H9 (cell line): Measurements from ENCODE around the gene BET1L. TPM values are rescaled to one million over a fixed set of nuclear protein-coding genes. Genes with fewer than 3 reads are reported as not detected.
"Not testable (repeated sequence)": the region's sequence is repeated elsewhere in the genome, so short reads cannot be mapped to it uniquely, and the experiment has no call there.

ENCODE experiments used
- DNase-seq: peaks from one replicate; pipeline ENCODE4 v3.0.0-alpha.2; 2017
- H2AFZ ChIP-seq: one replicate; pipeline ENCODE4 v1.6.1; 2013; ENCODE audit warnings: mild to moderate bottlenecking, low read length, control low read depth, moderate library complexity
- H2AK5ac ChIP-seq: 2 replicates; pipeline ENCODE4 v1.6.1; 2013; ENCODE audit warnings: low read length, control low read depth, mixed read lengths; ENCODE audit not compliant: insufficient read length
- H2BK120ac ChIP-seq: one replicate; pipeline ENCODE4 v1.6.1; 2013; ENCODE audit warnings: low read depth, mild to moderate bottlenecking, low read length, control low read depth, inconsistent platforms; ENCODE audit not compliant: poor library complexity, severe bottlenecking
- H2BK12ac ChIP-seq: 2 replicates; pipeline ENCODE4 v1.6.1; 2013; ENCODE audit warnings: low read length, control low read depth, mixed read lengths, low read depth; ENCODE audit not compliant: insufficient read length
- H2BK15ac ChIP-seq: 2 replicates; pipeline ENCODE4 v1.6.1; 2013; ENCODE audit warnings: low read depth, low read length, control low read depth
- H2BK20ac ChIP-seq: one replicate; pipeline ENCODE4 v1.6.1; 2013; ENCODE audit warnings: low read depth, mild to moderate bottlenecking, low read length, control low read depth, inconsistent platforms; ENCODE audit not compliant: poor library complexity, severe bottlenecking
- H2BK5ac ChIP-seq: 2 replicates; pipeline ENCODE4 v1.6.1; 2013; ENCODE audit warnings: low read length, control low read depth, mixed read lengths; ENCODE audit not compliant: insufficient read length
- H3K14ac ChIP-seq: 2 replicates; pipeline ENCODE4 v1.6.1; 2013; ENCODE audit warnings: low read length, control low read depth; ENCODE audit not compliant: insufficient read depth
- H3K18ac ChIP-seq: 2 replicates; pipeline ENCODE4 v1.6.1; 2013; ENCODE audit warnings: low read depth, mild to moderate bottlenecking, mixed read lengths, low read length, control low read depth; ENCODE audit not compliant: insufficient read length
- H3K23ac ChIP-seq: 2 replicates; pipeline ENCODE4 v1.6.1; 2013; ENCODE audit warnings: low read length, control low read depth, mixed read lengths, low read depth; ENCODE audit not compliant: insufficient read length
- H3K23me2 ChIP-seq: 2 replicates; pipeline ENCODE4 v1.6.1; 2013; ENCODE audit warnings: low read depth, mild to moderate bottlenecking, mixed read lengths, low read length, control low read depth; ENCODE audit not compliant: insufficient read length, poor library complexity, severe bottlenecking
- H3K27ac ChIP-seq: 2 replicates; pipeline ENCODE4 v1.5.1; 2013; ENCODE audit warnings: low read length, control low read depth, mixed read lengths, low read depth; ENCODE audit not compliant: insufficient read length
- H3K27me3 ChIP-seq: 2 replicates; pipeline ENCODE4 v1.6.1; 2013; ENCODE audit warnings: low read length, control low read depth, inconsistent platforms; ENCODE audit not compliant: insufficient read depth
- H3K4ac ChIP-seq: 2 replicates; pipeline ENCODE4 v1.6.1; 2013; ENCODE audit warnings: low read depth, mild to moderate bottlenecking, control low read depth, inconsistent platforms, low read length, moderate library complexity
- H3K4me1 ChIP-seq: 2 replicates; pipeline ENCODE4 v1.6.1; 2013; ENCODE audit warnings: low read length, control low read depth, inconsistent platforms; ENCODE audit not compliant: insufficient read depth
- H3K4me2 ChIP-seq: 2 replicates; pipeline ENCODE4 v1.6.1; 2013; ENCODE audit warnings: low read length, control low read depth, mixed read lengths; ENCODE audit not compliant: insufficient read length, insufficient read depth
- H3K56ac ChIP-seq: 2 replicates; pipeline ENCODE4 v1.6.1; 2013; ENCODE audit warnings: low read depth, mild to moderate bottlenecking, mixed read lengths, low read length, control low read depth; ENCODE audit not compliant: insufficient read length
- H3K79me1 ChIP-seq: 2 replicates; pipeline ENCODE4 v1.6.1; 2013; ENCODE audit warnings: low read depth, mild to moderate bottlenecking, moderate library complexity, low read length, control low read depth, inconsistent platforms; ENCODE audit not compliant: insufficient read depth, poor library complexity, severe bottlenecking
- H3K79me2 ChIP-seq: 2 replicates; pipeline ENCODE4 v1.6.1; 2013; ENCODE audit warnings: low read length, control low read depth, inconsistent platforms; ENCODE audit not compliant: insufficient read depth
- H3K9ac ChIP-seq: 2 replicates; pipeline ENCODE4 v1.6.1; 2013; ENCODE audit warnings: low read length, control low read depth, mixed read lengths; ENCODE audit not compliant: insufficient read length; ENCODE audit errors: extremely low read depth
- H3K9me3 ChIP-seq: one replicate; pipeline ENCODE4 v1.6.1; 2013; ENCODE audit warnings: low read depth, low read length, inconsistent platforms; ENCODE audit not compliant: control insufficient read depth
- H3T11ph ChIP-seq: one replicate; pipeline ENCODE4 v1.6.1; 2013; ENCODE audit warnings: mild to moderate bottlenecking, low read length, control low read depth, inconsistent platforms
- H4K20me1 ChIP-seq: one replicate; pipeline ENCODE4 v1.6.1; 2013; ENCODE audit not compliant: control insufficient read depth, insufficient read length, insufficient read depth
- H4K5ac ChIP-seq: 2 replicates; pipeline ENCODE4 v1.6.1; 2013; ENCODE audit warnings: low read depth, mild to moderate bottlenecking, mixed read lengths, low read length, control low read depth; ENCODE audit not compliant: insufficient read length
- H4K8ac ChIP-seq: replicated peaks from 2 replicates; pipeline ENCODE4 v1.6.1; 2013; ENCODE audit warnings: low read length, control low read depth, mixed read lengths, low read depth; ENCODE audit not compliant: insufficient read length
- H4K91ac ChIP-seq: 2 replicates; pipeline ENCODE4 v1.6.1; 2013; ENCODE audit warnings: low read depth, mild to moderate bottlenecking, moderate library complexity, mixed read lengths, low read length, control low read depth; ENCODE audit not compliant: insufficient read length
- H3K27ac Mint-ChIP-seq, 3 experiments: 2 replicates in 2 of 3; 3 replicates in 1 of 3; pipeline ENCODE4 v1.8.0; 2020 to 2021; ENCODE audit warnings: mixed read lengths in 3 of 3, mild to moderate bottlenecking in 1 of 3, moderate library complexity in 1 of 3
- H3K27me3 Mint-ChIP-seq: 2 replicates; pipeline ENCODE4 v1.8.0; 2021; ENCODE audit warnings: low read depth, mild to moderate bottlenecking, moderate library complexity, mixed read lengths
- H3K36me3 Mint-ChIP-seq, 3 experiments: 2 replicates in 2 of 3; 3 replicates in 1 of 3; pipeline ENCODE4 v1.8.0; 2020 to 2021; ENCODE audit warnings: low read depth in 3 of 3, mixed read lengths in 3 of 3; ENCODE audit not compliant: insufficient read depth in 1 of 3
- H3K4me1 Mint-ChIP-seq, 2 experiments: 2 replicates each; pipeline ENCODE4 v1.8.0; 2020; ENCODE audit warnings: mixed read lengths in 2 of 2
- H3K4me3 Mint-ChIP-seq, 2 experiments: 2 replicates in 1 of 2; 3 replicates in 1 of 2; pipeline ENCODE4 v1.8.0; 2020 to 2021; ENCODE audit warnings: mild to moderate bottlenecking in 2 of 2, mixed read lengths in 2 of 2, moderate library complexity in 1 of 2
- H3K9me3 Mint-ChIP-seq, 2 experiments: 2 replicates in 1 of 2; 3 replicates in 1 of 2; pipeline ENCODE4 v1.8.0; 2020; ENCODE audit warnings: mild to moderate bottlenecking in 2 of 2, mixed read lengths in 2 of 2, moderate library complexity in 1 of 2
- CTCF ChIP-seq: fragments of 200-600 bp; sonication (generic); conservative IDR thresholded peaks from 3 replicates; pipeline ENCODE4 v1.8.0; 2021; ENCODE audit warnings: antibody characterized with exemption, mild to moderate bottlenecking
- WGBS: extraction: QIAGEN DNeasy Blood & Tissue Kit; methylation state at CpG from one replicate; pipeline ENCODE4 v1.1.7; 2013; ENCODE audit warnings: missing lambda C conversion rate, low lambda C conversion rate, mixed read lengths; ENCODE audit not compliant: insufficient read length; ENCODE audit errors: extremely low coverage; 5-methylcytosine and 5-hydroxymethylcytosine counted together
- total RNA-seq: library from RNA; stranded (reverse); gene quantifications from 2 replicates; pipeline ENCODE4 v1.2.1, GENCODE V29; 2021

BET1L gene
- total RNA-seq, 1 experiment from 2014 or later = 49.4 TPM

GRCh38 chr11:189200-189783, 17.9 kb downstream of the BET1L start:
- not testable (repeated sequence) for H3T11ph ChIP-seq, H3K14ac ChIP-seq, H3K27ac Mint-ChIP-seq, H3K4ac ChIP-seq, H4K20me1 ChIP-seq, H3K4me1 ChIP-seq, H3K27me3 Mint-ChIP-seq, H3K27me3 ChIP-seq, H3K9me3 ChIP-seq, H3K56ac ChIP-seq, H3K79me1 ChIP-seq, H3K79me2 ChIP-seq, H3K23me2 ChIP-seq, H2BK12ac ChIP-seq, H2BK120ac ChIP-seq, H3K4me1 Mint-ChIP-seq, H3K36me3 Mint-ChIP-seq, H3K4me3 Mint-ChIP-seq, H4K91ac ChIP-seq, H2BK20ac ChIP-seq, H4K8ac ChIP-seq, H3K27ac ChIP-seq, H3K23ac ChIP-seq, H2AK5ac ChIP-seq, H2BK5ac ChIP-seq, H2BK15ac ChIP-seq, H3K9ac ChIP-seq, H2AFZ ChIP-seq, DNase-seq, H3K18ac ChIP-seq, H4K5ac ChIP-seq, H3K4me2 ChIP-seq
- H3K9me3 Mint-ChIP-seq = peaks cover 11 to 21% of the 10 kb centered on the region in 2 experiments
- no CpG with 5 or more reads among the region's 55 CpGs for WGBS
- TF ChIP-seq CTCF = 0 out of 3 replicates have a peak, but pooled peaks have one; percentile 16
